Osteoblast (primary cell): ENCODE data around the gene PRPF4. TPM values are rescaled to one million over a fixed set of nuclear protein-coding genes. Genes with fewer than 3 reads are reported as not detected.

Experiments
- DNase-seq: peaks from one replicate; pipeline ENCODE4 v3.0.0; 2011; ENCODE audit warnings: low spot score, mixed read lengths; ENCODE audit not compliant: insufficient read length; ENCODE audit errors: missing footprints
- H2AFZ ChIP-seq: 2 replicates; pipeline ENCODE4 v1.6.0; 2011; ENCODE audit warnings: mild to moderate bottlenecking, low read length
- H3K27ac ChIP-seq: 2 replicates; pipeline ENCODE4 v1.5.1; 2011; ENCODE audit warnings: mild to moderate bottlenecking, low read depth, low read length, moderate library complexity
- H3K27me3 ChIP-seq: 2 replicates; pipeline ENCODE4 v1.6.0; 2012; ENCODE audit warnings: mild to moderate bottlenecking, control low read depth, inconsistent platforms, low read length, moderate library complexity; ENCODE audit not compliant: insufficient read depth
- H3K36me3 ChIP-seq: 2 replicates; pipeline ENCODE4 v1.5.1; 2011; ENCODE audit warnings: mild to moderate bottlenecking, low read length, control low read depth, moderate library complexity; ENCODE audit not compliant: insufficient read depth
- H3K4me1 ChIP-seq: 2 replicates; pipeline ENCODE4 v1.5.1; 2011; ENCODE audit warnings: mild to moderate bottlenecking, low read length, control low read depth, moderate library complexity; ENCODE audit not compliant: insufficient read depth
- H3K4me2 ChIP-seq: 2 replicates; pipeline ENCODE4 v1.6.0; 2011; ENCODE audit warnings: mild to moderate bottlenecking, low read length; ENCODE audit not compliant: insufficient read depth
- H3K4me3 ChIP-seq: fragments of 200-600 bp; sonication (generic); 3 replicates; pipeline ENCODE4 v1.5.1; 2012; ENCODE audit warnings: mild to moderate bottlenecking, low read length, inconsistent platforms; ENCODE audit not compliant: insufficient read depth
- H3K79me2 ChIP-seq: 2 replicates; pipeline ENCODE4 v1.6.0; 2012; ENCODE audit warnings: mild to moderate bottlenecking, low read length, control low read depth, inconsistent platforms; ENCODE audit not compliant: insufficient read depth
- H3K9me3 ChIP-seq: 2 replicates; pipeline ENCODE4 v1.5.1; 2011; ENCODE audit warnings: low read depth, low read length, control low read depth
- H4K20me1 ChIP-seq: 2 replicates; pipeline ENCODE4 v1.6.0; 2012; ENCODE audit warnings: mild to moderate bottlenecking, low read length, control low read depth; ENCODE audit not compliant: insufficient read depth
- total RNA-seq: library from RNA; depleted of rRNA; stranded (reverse); fragments of >200 nt; gene quantifications from 2 replicates; pipeline ENCODE4 v1.2.3, GENCODE V29; 2012
- TF ChIP-seq, protein P1 (sequence below): IDR thresholded peaks from 2 replicates; pipeline ENCODE4 v1.5.1; 2011; ENCODE audit warnings: mild to moderate bottlenecking, low read depth, low read length, moderate library complexity; ENCODE audit errors: extremely low read depth

Gene PRPF4
- total RNA-seq, 1 donor = 18.1 TPM

DNA sequence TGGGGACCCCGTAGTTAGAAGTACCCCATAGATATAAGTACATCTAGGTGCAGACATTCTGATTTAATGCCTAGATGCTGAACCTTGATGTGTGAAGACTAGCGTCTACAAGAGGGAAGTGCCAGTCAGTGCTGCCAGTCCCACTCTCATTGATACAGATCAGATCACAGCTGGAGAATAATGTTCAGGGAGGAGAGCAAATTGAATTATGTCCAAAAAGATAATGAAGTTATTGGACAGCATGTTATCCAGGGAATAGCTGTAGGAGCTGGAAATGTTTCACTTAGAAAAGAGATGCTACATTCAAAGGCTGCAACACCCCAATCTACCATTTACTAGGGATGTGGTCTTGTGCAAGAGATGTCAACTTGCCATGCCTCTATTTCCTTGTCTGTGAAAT is 43.6 kb downstream of the PRPF4 start:
- no peak overlapping the region for H3K4me2 ChIP-seq
- H2AFZ ChIP-seq = no peak overlapping the region
- no peak overlapping the region for H3K27ac ChIP-seq
- TF ChIP-seq, protein P1, sequence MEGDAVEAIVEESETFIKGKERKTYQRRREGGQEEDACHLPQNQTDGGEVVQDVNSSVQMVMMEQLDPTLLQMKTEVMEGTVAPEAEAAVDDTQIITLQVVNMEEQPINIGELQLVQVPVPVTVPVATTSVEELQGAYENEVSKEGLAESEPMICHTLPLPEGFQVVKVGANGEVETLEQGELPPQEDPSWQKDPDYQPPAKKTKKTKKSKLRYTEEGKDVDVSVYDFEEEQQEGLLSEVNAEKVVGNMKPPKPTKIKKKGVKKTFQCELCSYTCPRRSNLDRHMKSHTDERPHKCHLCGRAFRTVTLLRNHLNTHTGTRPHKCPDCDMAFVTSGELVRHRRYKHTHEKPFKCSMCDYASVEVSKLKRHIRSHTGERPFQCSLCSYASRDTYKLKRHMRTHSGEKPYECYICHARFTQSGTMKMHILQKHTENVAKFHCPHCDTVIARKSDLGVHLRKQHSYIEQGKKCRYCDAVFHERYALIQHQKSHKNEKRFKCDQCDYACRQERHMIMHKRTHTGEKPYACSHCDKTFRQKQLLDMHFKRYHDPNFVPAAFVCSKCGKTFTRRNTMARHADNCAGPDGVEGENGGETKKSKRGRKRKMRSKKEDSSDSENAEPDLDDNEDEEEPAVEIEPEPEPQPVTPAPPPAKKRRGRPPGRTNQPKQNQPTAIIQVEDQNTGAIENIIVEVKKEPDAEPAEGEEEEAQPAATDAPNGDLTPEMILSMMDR = no peak
- H3K36me3 ChIP-seq = no peaks in the 10 kb centered on the region
- H3K9me3 ChIP-seq = no peaks in the 10 kb centered on the region
- no peaks in the 10 kb centered on the region for H3K79me2 ChIP-seq
- H4K20me1 ChIP-seq = no peaks in the 10 kb centered on the region
- no peak for DNase-seq
- no peaks in the 10 kb centered on the region for H3K27me3 ChIP-seq
- no peaks in the 10 kb centered on the region for H3K4me1 ChIP-seq
- H3K4me3 ChIP-seq = no peak overlapping the region

DNA sequence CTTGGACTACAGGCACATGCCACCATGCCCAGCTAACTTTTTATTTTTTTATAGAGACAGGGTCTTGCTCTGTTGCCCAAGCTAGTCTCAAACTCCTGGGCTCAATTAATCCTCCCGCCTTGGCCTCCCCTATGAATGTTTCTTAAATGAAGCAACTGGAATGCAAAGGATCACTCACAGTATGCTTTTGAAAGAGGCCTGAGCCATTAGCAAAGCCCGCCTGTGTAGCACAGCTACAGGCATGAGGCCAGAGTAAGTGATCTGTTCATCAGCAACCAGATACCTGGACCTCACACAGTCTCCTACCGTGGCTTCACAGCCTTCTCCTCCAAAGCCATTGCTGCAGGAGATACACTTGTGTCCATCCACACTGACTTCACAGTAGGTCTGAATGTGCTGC is 44.6 kb downstream of the PRPF4 start:
- Histone ChIP-seq H3K36me3 (no peaks in the 10 kb centered on the region), H3K9me3 (no peaks in the 10 kb centered on the region), H3K4me1 (no peaks in the 10 kb centered on the region), H3K4me3 (no peak overlapping the region), H3K27ac (no peak overlapping the region), H3K79me2 (no peaks in the 10 kb centered on the region), H3K27me3 (no peaks in the 10 kb centered on the region), H4K20me1 (no peaks in the 10 kb centered on the region), H3K4me2 (no peak overlapping the region), H2AFZ (no peak overlapping the region)
- TF ChIP-seq, protein P1 = no peak
- DNase-seq = no peak

DNA sequence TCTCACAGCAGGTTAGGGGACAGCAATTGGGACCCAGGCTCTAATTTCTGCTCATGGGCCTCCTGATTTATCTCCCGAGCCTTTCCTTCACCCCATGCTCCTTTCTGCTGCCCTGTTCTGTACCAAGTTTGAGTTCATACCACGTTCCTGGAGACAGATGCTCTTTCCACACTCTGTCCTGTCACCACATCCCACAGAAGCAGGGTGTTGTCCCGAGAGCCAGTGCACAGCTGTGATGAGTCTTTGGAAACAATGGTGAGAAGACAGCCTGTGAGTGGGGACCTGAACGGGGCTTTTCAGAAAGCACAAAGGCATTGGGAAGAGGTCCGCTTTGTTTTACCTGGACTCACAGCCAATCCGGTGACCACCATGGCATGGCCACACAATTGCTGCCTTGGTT is 47.2 kb downstream of the PRPF4 start:
- H3K4me2 ChIP-seq = no peak overlapping the region
- H4K20me1 ChIP-seq = no peaks in the 10 kb centered on the region
- no peak overlapping the region for H3K4me3 ChIP-seq
- H3K27ac ChIP-seq = no peak overlapping the region
- TF ChIP-seq, protein P1 = no peak
- no peaks in the 10 kb centered on the region for H3K27me3 ChIP-seq
- no peak overlapping the region for H2AFZ ChIP-seq
- H3K79me2 ChIP-seq = no peaks in the 10 kb centered on the region
- no peak for DNase-seq
- H3K36me3 ChIP-seq = no peaks in the 10 kb centered on the region
- no peaks in the 10 kb centered on the region for H3K9me3 ChIP-seq
- H3K4me1 ChIP-seq = no peaks in the 10 kb centered on the region

DNA sequence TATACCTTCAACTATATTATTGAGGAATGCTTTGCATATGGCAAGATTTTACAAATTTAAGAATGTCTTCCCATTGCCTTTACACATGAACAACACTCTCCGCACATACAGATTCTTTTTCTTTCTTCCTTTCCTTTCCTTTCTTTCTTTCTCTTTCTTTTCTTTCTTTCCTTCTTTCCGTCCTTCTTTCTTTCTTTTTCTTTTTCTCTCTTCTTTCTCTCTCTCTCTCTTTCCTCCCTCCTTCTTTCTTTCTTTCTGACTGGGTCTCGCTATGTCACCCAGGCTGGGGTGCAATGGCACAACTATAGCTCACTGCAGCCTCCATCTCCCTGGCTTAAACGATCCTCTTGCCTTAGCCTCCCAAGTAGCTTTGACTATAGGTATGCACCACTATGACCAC is 50.8 kb downstream of the PRPF4 start:
- Histone ChIP-seq H3K27me3 (no peaks in the 10 kb centered on the region), H3K27ac (no peak overlapping the region), H2AFZ (no peak overlapping the region), H3K4me1 (no peaks in the 10 kb centered on the region), H3K36me3 (no peaks in the 10 kb centered on the region), H3K79me2 (no peaks in the 10 kb centered on the region), H3K9me3 (no peaks in the 10 kb centered on the region), H3K4me2 (no peak overlapping the region), H3K4me3 (no peak overlapping the region), H4K20me1 (no peaks in the 10 kb centered on the region)
- DNase-seq = no peak
- TF ChIP-seq, protein P1 = no peak
